ENCODE results near the gene GLIS1. TPM values are rescaled to one million over a fixed set of nuclear protein-coding genes. Genes with fewer than 3 reads are reported as not detected.

The GLIS1 gene
- total RNA-seq, 1 donor from 2014 or later: 1.2 TPM

GRCh38 chr1:53518775-53519174 lies 220.2 kb downstream of the GLIS1 start:
- H3K9me3 ChIP-seq: no peaks in the 10 kb centered on the region

GRCh38 chr1:53517821-53518352 lies 221.1 kb downstream of the GLIS1 start:
- peaks cover 32% of the 10 kb centered on the region for H3K4me1 ChIP-seq
- no peaks in the 10 kb centered on the region for H3K9me3 ChIP-seq
- H3K27ac ChIP-seq: no peak overlapping the region
- no peak for DNase-seq (ENCODE audit: extremely low spot score in 2 of 2)
- no peak for TF ChIP-seq POLR2A (IDR thresholded peaks at IDR 0.05)
- TF ChIP-seq POLR2AphosphoS5 (IDR thresholded peaks at IDR 0.05; ENCODE audit: insufficient read depth in 1 of 2, low read depth in 1 of 2): no peak
- no peak for TF ChIP-seq CTCF (IDR thresholded peaks at IDR 0.05)
- H3K4me3 ChIP-seq: no peak overlapping the region
- intact Hi-C loops (cut with DNase I): no loop called here
- no peaks in the 10 kb centered on the region for H3K27me3 ChIP-seq
- no peaks in the 10 kb centered on the region for H3K36me3 ChIP-seq

More at GRCh38 chr1:53518775-53519174, 220.2 kb downstream of the GLIS1 start:
- Histone ChIP-seq H3K27ac (peak overlapping the region; percentile 73), H3K4me1 (peaks cover 32% of the 10 kb centered on the region), H3K4me3 (no peak overlapping the region), H3K36me3 (no peaks in the 10 kb centered on the region), H3K27me3 (no peaks in the 10 kb centered on the region)
- no peak for TF ChIP-seq POLR2AphosphoS5 (IDR thresholded peaks at IDR 0.05; ENCODE audit: insufficient read depth in 1 of 2, low read depth in 1 of 2)
- no peak for DNase-seq (ENCODE audit: extremely low spot score in 2 of 2)
- intact Hi-C loops (cut with DNase I): no loop called here

- intact Hi-C loops (cut with DNase I): no loop called here
- no peaks in the 10 kb centered on the region for H3K27me3 ChIP-seq
- no peak overlapping the region for H3K4me3 ChIP-seq
- peaks cover 38% of the 10 kb centered on the region for H3K4me1 ChIP-seq
- no peak overlapping the region for H3K27ac ChIP-seq
- no peaks in the 10 kb centered on the region for H3K36me3 ChIP-seq
- no peak for DNase-seq (ENCODE audit: extremely low spot score in 2 of 2)
- H3K9me3 ChIP-seq: no peaks in the 10 kb centered on the region
- TF ChIP-seq POLR2A (IDR thresholded peaks at IDR 0.05): no peak
Measured at GRCh38 chr1:53517109-53517508, 221.9 kb downstream of the GLIS1 start.

- peaks cover 38% of the 10 kb centered on the region for H3K4me1 ChIP-seq
- intact Hi-C loops (cut with DNase I): no loop called here
Measured at GRCh38 chr1:53516181-53516580, 222.8 kb downstream of the GLIS1 start.

GRCh38 chr1:53514436-53514835 lies 224.5 kb downstream of the GLIS1 start:
- Histone ChIP-seq H3K4me1 (peaks cover 33% of the 10 kb centered on the region), H3K36me3 (no peaks in the 10 kb centered on the region), H3K9me3 (no peaks in the 10 kb centered on the region), H3K27me3 (no peaks in the 10 kb centered on the region), H3K27ac (no peak overlapping the region), H3K4me3 (no peak overlapping the region)
- intact Hi-C loops (cut with DNase I): no loop called here
- DNase-seq (ENCODE audit: extremely low spot score in 2 of 2): no peak
- TF ChIP-seq CTCF (IDR thresholded peaks at IDR 0.05): no peak
- TF ChIP-seq POLR2A (IDR thresholded peaks at IDR 0.05): no peak
- no peak for TF ChIP-seq POLR2AphosphoS5 (IDR thresholded peaks at IDR 0.05; ENCODE audit: insufficient read depth in 1 of 2, low read depth in 1 of 2)

More at GRCh38 chr1:53516181-53516580, 222.8 kb downstream of the GLIS1 start:
- TF ChIP-seq POLR2AphosphoS5 (IDR thresholded peaks at IDR 0.05; ENCODE audit: insufficient read depth in 1 of 2, low read depth in 1 of 2): no peak
- TF ChIP-seq CTCF (IDR thresholded peaks at IDR 0.05): no peak
- TF ChIP-seq POLR2A (IDR thresholded peaks at IDR 0.05): no peak
- no peak overlapping the region for H3K4me3 ChIP-seq
- H3K9me3 ChIP-seq: no peaks in the 10 kb centered on the region
- no peaks in the 10 kb centered on the region for H3K27me3 ChIP-seq
- no peak overlapping the region for H3K27ac ChIP-seq
- H3K36me3 ChIP-seq: no peaks in the 10 kb centered on the region
- DNase-seq (ENCODE audit: extremely low spot score in 2 of 2): no peak

GRCh38 chr1:53513846-53514245 lies 225.1 kb downstream of the GLIS1 start:
- Histone ChIP-seq H3K27me3 (no peaks in the 10 kb centered on the region), H3K4me3 (no peak overlapping the region), H3K9me3 (no peaks in the 10 kb centered on the region), H3K4me1 (peaks cover 33% of the 10 kb centered on the region), H3K27ac (peak overlapping the region; percentile 80), H3K36me3 (no peaks in the 10 kb centered on the region)
- TF ChIP-seq CTCF (IDR thresholded peaks at IDR 0.05) (no peak), POLR2A (IDR thresholded peaks at IDR 0.05) (no peak), POLR2AphosphoS5 (IDR thresholded peaks at IDR 0.05; ENCODE audit: insufficient read depth in 1 of 2, low read depth in 1 of 2) (no peak)
- DNase-seq (ENCODE audit: extremely low spot score in 2 of 2): no peak
- intact Hi-C loops (cut with DNase I): no loop called here

Measured in vagina (tissue), 2 donors.